Chondrocyte (in vitro differentiated cells): ENCODE measurements around the gene HSP90B1. TPM values are rescaled to one million over a fixed set of nuclear protein-coding genes. Genes with fewer than 3 reads are reported as not detected.

ENCODE experiments used
- DNase-seq: peaks from one replicate; pipeline ENCODE4 v3.0.0; 2021; ENCODE audit warnings: mixed read lengths, low spot score
- H3K27ac Mint-ChIP-seq: one replicate; pipeline ENCODE4 v1.8.0; 2021; ENCODE audit warnings: mild to moderate bottlenecking, moderate library complexity, mixed read lengths; ENCODE audit not compliant: unreplicated experiment
- H3K27me3 Mint-ChIP-seq: 2 replicates; pipeline ENCODE4 v1.8.0; 2021; ENCODE audit warnings: low read depth, mixed read lengths
- H3K36me3 Mint-ChIP-seq: 2 replicates; pipeline ENCODE4 v1.8.0; 2021; ENCODE audit warnings: low read depth, mixed read lengths
- H3K4me1 Mint-ChIP-seq: 2 replicates; pipeline ENCODE4 v1.8.0; 2021; ENCODE audit warnings: low read depth, mild to moderate bottlenecking, mixed read lengths
- H3K4me3 Mint-ChIP-seq: one replicate; pipeline ENCODE4 v1.8.0; 2021; ENCODE audit warnings: mild to moderate bottlenecking, moderate library complexity, mixed read lengths; ENCODE audit not compliant: unreplicated experiment
- H3K9me3 Mint-ChIP-seq: 2 replicates; pipeline ENCODE4 v1.8.0; 2021; ENCODE audit warnings: low read depth, mixed read lengths
- CTCF ChIP-seq: fragments of 200-600 bp; sonication (generic); IDR thresholded peaks from 2 replicates; pipeline ENCODE4 v1.5.0; 2021; ENCODE audit warnings: antibody characterized with exemption, mild to moderate bottlenecking, moderate library complexity
- total RNA-seq: library from RNA; stranded (reverse); gene quantifications from 3 replicates; pipeline ENCODE4 v1.2.1, GENCODE V29; 2021

The HSP90B1 gene
- total RNA-seq, 1 donor from 2014 or later = 754 TPM

- no peak overlapping the region for H3K27ac Mint-ChIP-seq
- TF ChIP-seq CTCF = no peak
- no peaks in the 10 kb centered on the region for H3K27me3 Mint-ChIP-seq
- H3K4me3 Mint-ChIP-seq = no peak overlapping the region
- H3K4me1 Mint-ChIP-seq = no peaks in the 10 kb centered on the region
- H3K36me3 Mint-ChIP-seq = peaks cover 46% of the 10 kb centered on the region
- DNase-seq = no peak
- H3K9me3 Mint-ChIP-seq = no peaks in the 10 kb centered on the region
Measured at GRCh38 chr12:103944964-103945363, 14.8 kb downstream of the HSP90B1 start.

GRCh38 chr12:103947871-103948555 lies 17.8 kb downstream of the HSP90B1 start:
- H3K27ac Mint-ChIP-seq = peak overlapping the region; percentile 80
- H3K9me3 Mint-ChIP-seq = no peaks in the 10 kb centered on the region
- H3K4me3 Mint-ChIP-seq = no peak overlapping the region
- peaks cover 38% of the 10 kb centered on the region for H3K36me3 Mint-ChIP-seq
- no peak for TF ChIP-seq CTCF
- no peaks in the 10 kb centered on the region for H3K27me3 Mint-ChIP-seq
- DNase-seq = no peak
- H3K4me1 Mint-ChIP-seq = no peaks in the 10 kb centered on the region

GRCh38 chr12:103948746-103949406 lies 18.7 kb downstream of the HSP90B1 start:
- Mint-ChIP-seq H3K27ac (peak overlapping the region; percentile 9), H3K36me3 (peaks cover 34% of the 10 kb centered on the region), H3K4me3 (no peak overlapping the region)

GRCh38 chr12:103952497-103952896 lies 22.3 kb downstream of the HSP90B1 start:
- H3K27me3 Mint-ChIP-seq = no peaks in the 10 kb centered on the region
- peaks cover 27% of the 10 kb centered on the region for H3K4me1 Mint-ChIP-seq

More at GRCh38 chr12:103948746-103949406, 18.7 kb downstream of the HSP90B1 start:
- H3K4me1 Mint-ChIP-seq = no peaks in the 10 kb centered on the region
- H3K9me3 Mint-ChIP-seq = no peaks in the 10 kb centered on the region
- no peaks in the 10 kb centered on the region for H3K27me3 Mint-ChIP-seq
- no peak for DNase-seq
- TF ChIP-seq CTCF = no peak

More at GRCh38 chr12:103952497-103952896, 22.3 kb downstream of the HSP90B1 start:
- H3K9me3 Mint-ChIP-seq = no peaks in the 10 kb centered on the region
- peaks cover 28% of the 10 kb centered on the region for H3K36me3 Mint-ChIP-seq
- DNase-seq = no peak
- no peak overlapping the region for H3K4me3 Mint-ChIP-seq
- TF ChIP-seq CTCF = no peak
- H3K27ac Mint-ChIP-seq = no peak overlapping the region
